Aorta (tissue), 5 donors: Measurements from ENCODE around the gene TNFRSF13B. TPM values are rescaled to one million over a fixed set of nuclear protein-coding genes. Genes with fewer than 3 reads are reported as not detected.

ENCODE experiments used
- ATAC-seq: fragments of 200-7000 bp; cut with Tn5 transposase; one replicate; pipeline ENCODE4 v1.9.1; 2022; ENCODE audit warnings: moderate library complexity; ENCODE audit not compliant: low FRiP score
- DNase-seq, 2 donors: peaks; one replicate each; pipeline ENCODE4 v3.0.0-alpha.2; 2020
- H3K27ac ChIP-seq, 2 donors: one replicate each; pipeline ENCODE4 v1.5.1; 2013; ENCODE audit warnings: low read length in 2 of 2, mild to moderate bottlenecking in 2 of 2, moderate library complexity in 2 of 2, control low read depth in 1 of 2, inconsistent platforms in 1 of 2, low read depth in 1 of 2
- H3K27me3 ChIP-seq, 2 donors: one replicate each; pipeline ENCODE4 v1.6.1; 2013; ENCODE audit warnings: control low read depth in 1 of 2, low read length in 1 of 2, mild to moderate bottlenecking in 1 of 2, moderate library complexity in 1 of 2; ENCODE audit not compliant: insufficient read depth in 2 of 2, control insufficient read depth in 1 of 2
- H3K36me3 ChIP-seq, 2 donors: one replicate each; pipeline ENCODE4 v1.6.1; 2013; ENCODE audit warnings: control low read depth in 1 of 2, low read length in 1 of 2, mild to moderate bottlenecking in 1 of 2; ENCODE audit not compliant: insufficient read depth in 2 of 2, control insufficient read depth in 1 of 2
- H3K4me1 ChIP-seq, 2 donors: one replicate each; pipeline ENCODE4 v1.6.1; 2013; ENCODE audit warnings: low read length in 2 of 2, control low read depth in 1 of 2, mild to moderate bottlenecking in 1 of 2, moderate library complexity in 1 of 2; ENCODE audit not compliant: insufficient read depth in 2 of 2, control insufficient read depth in 1 of 2
- H3K4me3 ChIP-seq, 2 donors: one replicate each; pipeline ENCODE4 v1.5.1; 2013; ENCODE audit warnings: low read length in 2 of 2, control low read depth in 1 of 2, mild to moderate bottlenecking in 1 of 2
- H3K9me3 ChIP-seq: one replicate; pipeline ENCODE4 v1.6.1; 2013; ENCODE audit warnings: mild to moderate bottlenecking, low read length; ENCODE audit not compliant: control insufficient read depth
- WGBS, 2 donors: extraction: QIAGEN DNeasy Blood & Tissue Kit; methylation state at CpG; one replicate each; pipeline ENCODE4 v1.1.7; 2013; 5-methylcytosine and 5-hydroxymethylcytosine counted together
- intact Hi-C, 2 donors: fragments of 100-400 bp; cut with DNase I; formaldehyde crosslinking; loops; one replicate each; pipeline versions ENCODE4 v1.14.2 to v1.15.0; 2022
- long read RNA-seq, 2 donors: library from polyadenylated mRNA; unstranded; transcript quantifications; one replicate each; pipeline ENCODE4 v2.0.0, GENCODE V29; 2020 to 2021
- polyA plus RNA-seq, 2 donors: library from polyadenylated mRNA; stranded (reverse); fragments of 200-250 nt; gene quantifications; one replicate each; pipeline ENCODE4 v1.2.3, GENCODE V29; 2013
- total RNA-seq, 2 donors: library from RNA; stranded (reverse); fragmentation: NEBNext Ultra II Directional; extraction: Animal tissue kit (Norgen Biotek cat#: 25700); gene quantifications; one replicate each; pipeline ENCODE4 v1.2.1, GENCODE V29; 2021
- donor health status: healthy with polysubstance abuse.
- donor health status: Bipolar disorder and iron deficiency.
- donor health status: DM: no; HTN: no; CAD: no.
- donor health status: DM: no; HTN: no; CAD: no.
- donor health status: DM: yes; HTN: yes; CAD: no.

TNFRSF13B gene
- total RNA-seq (not detected), polyA plus RNA-seq (not detected)
- long read RNA-seq, donor 1, result 0 reads
- long read RNA-seq, donor 2, partial matches to known transcripts, result 1 of 1 reads
- long read RNA-seq, donor 2, other reads (novel, unspliced or antisense), result 0 of 1 reads

GRCh38 chr17:16971458-16972338, at the start of gene TNFRSF13B:
TNFRSF13B (minus strand) TSS chr17:16972118; CDS start chr17:16972075, 43 bp downstream.
- no peak for DNase-seq
- no peaks in the 10 kb centered on the region for H3K9me3 ChIP-seq
- H3K27me3 ChIP-seq, result no peaks in the 10 kb centered on the region
- no peak for ATAC-seq
- 91% methylated on average over 17 of the region's 17 CpGs for WGBS, 2 donors
- no peak within 1 kb of the TSS for H3K4me3 ChIP-seq
- no peaks in the 10 kb centered on the region for H3K4me1 ChIP-seq
- no peak within 1 kb of the TSS for H3K27ac ChIP-seq
- H3K36me3 ChIP-seq, result no peaks in the 10 kb centered on the region
- intact Hi-C loops, result no loop called here

- ATAC-seq (peak; percentile 83), DNase-seq (peak; percentile 79 to 89)
- no peaks in the 10 kb centered on the region for H3K4me1 ChIP-seq
- H3K27me3 ChIP-seq, result no peaks in the 10 kb centered on the region
- no peaks in the 10 kb centered on the region for H3K9me3 ChIP-seq
- H3K4me3 ChIP-seq, result no peak overlapping the region
- H3K27ac ChIP-seq, result peak overlapping the region in 1 of 2 donors; percentile 48
- no peaks in the 10 kb centered on the region for H3K36me3 ChIP-seq
- WGBS, 2 donors, result 6 to 12% methylated on average over 15 of the region's 15 CpGs
- intact Hi-C loops, result no loop called here
Measured at GRCh38 chr17:17021194-17021863, 49.4 kb upstream of the TNFRSF13B start.

- ATAC-seq, result no peak
- intact Hi-C loops, result no loop called here
Measured at GRCh38 chr17:17020821-17021193, 48.9 kb upstream of the TNFRSF13B start.

GRCh38 chr17:17019891-17020456, 48.1 kb upstream of the TNFRSF13B start:
- DNase-seq, result peak in 1 of 2 donors; percentile 76
- 96 to 97% methylated on average over 13 of the region's 13 CpGs for WGBS, 2 donors
- intact Hi-C loops, result no loop called here
- no peaks in the 10 kb centered on the region for H3K27me3 ChIP-seq
- H3K4me1 ChIP-seq, result no peaks in the 10 kb centered on the region
- H3K4me3 ChIP-seq, result no peak overlapping the region
- no peaks in the 10 kb centered on the region for H3K36me3 ChIP-seq
- ATAC-seq, result no peak
- no peaks in the 10 kb centered on the region for H3K9me3 ChIP-seq
- H3K27ac ChIP-seq, result no peak overlapping the region

More at GRCh38 chr17:17020821-17021193, 48.9 kb upstream of the TNFRSF13B start:
- no peak overlapping the region for H3K4me3 ChIP-seq
- H3K4me1 ChIP-seq, result no peaks in the 10 kb centered on the region
- H3K27me3 ChIP-seq, result no peaks in the 10 kb centered on the region
- peak overlapping the region in 1 of 2 donors; percentile 48 for H3K27ac ChIP-seq
- H3K36me3 ChIP-seq, result no peaks in the 10 kb centered on the region
- whole genome bisulfite sequencing, 2 donors, result 76 to 78% methylated on average over 8 of the region's 8 CpGs
- DNase-seq, result no peak
- H3K9me3 ChIP-seq, result no peaks in the 10 kb centered on the region

- ATAC-seq (no peak), DNase-seq (no peak)
- Histone ChIP-seq H3K4me3 (no peak overlapping the region), H3K27me3 (no peaks in the 10 kb centered on the region), H3K9me3 (no peaks in the 10 kb centered on the region), H3K27ac (no peak overlapping the region), H3K4me1 (no peaks in the 10 kb centered on the region), H3K36me3 (no peaks in the 10 kb centered on the region)
- WGBS, 2 donors, result 93% methylated on average over 5 of the region's 5 CpGs
- intact Hi-C loops, result no loop called here
Measured at GRCh38 chr17:17019430-17019762, 47.5 kb upstream of the TNFRSF13B start.

GRCh38 chr17:17018612-17019429, 46.9 kb upstream of the TNFRSF13B start:
- intact Hi-C loops, result no loop called here

GRCh38 chr17:17018021-17018441, 46.1 kb upstream of the TNFRSF13B start:
- WGBS, 2 donors, result 94 to 95% methylated on average over 11 of the region's 11 CpGs
- no peaks in the 10 kb centered on the region for H3K4me1 ChIP-seq
- DNase-seq (no peak), ATAC-seq (no peak)
- intact Hi-C loops, result no loop called here
- no peaks in the 10 kb centered on the region for H3K9me3 ChIP-seq
- H3K36me3 ChIP-seq, result no peaks in the 10 kb centered on the region
- no peaks in the 10 kb centered on the region for H3K27me3 ChIP-seq
- no peak overlapping the region for H3K27ac ChIP-seq
- no peak overlapping the region for H3K4me3 ChIP-seq

More at GRCh38 chr17:17018612-17019429, 46.9 kb upstream of the TNFRSF13B start:
- Histone ChIP-seq H3K27me3 (no peaks in the 10 kb centered on the region), H3K9me3 (no peaks in the 10 kb centered on the region), H3K4me1 (no peaks in the 10 kb centered on the region), H3K27ac (no peak overlapping the region), H3K36me3 (no peaks in the 10 kb centered on the region), H3K4me3 (no peak overlapping the region)
- WGBS, 2 donors, result 93 to 96% methylated on average over 9 to 10 of the region's 10 CpGs
- ATAC-seq (no peak), DNase-seq (peak in 1 of 2 donors; percentile 44)

- ATAC-seq, result no peak
- Histone ChIP-seq H3K4me1 (no peaks in the 10 kb centered on the region), H3K9me3 (no peaks in the 10 kb centered on the region), H3K27me3 (no peaks in the 10 kb centered on the region), H3K4me3 (no peak overlapping the region), H3K36me3 (no peaks in the 10 kb centered on the region), H3K27ac (no peak overlapping the region)
- DNase-seq, result no peak
- intact Hi-C loops, result no loop called here
- WGBS, 2 donors, result 96 to 97% methylated on average over 8 of the region's 8 CpGs
Measured at GRCh38 chr17:17017343-17018014, 45.6 kb upstream of the TNFRSF13B start.
